CD1c-positive myeloid dendritic cell (primary cell): ENCODE measurements around the gene CANX.
"Not testable (repeated sequence)": the region's sequence is repeated elsewhere in the genome, so short reads cannot be mapped to it uniquely, and the experiment has no call there.

Source experiments
- DNase-seq: peaks from one replicate; pipeline ENCODE4 v3.0.0-alpha.2; 2016; ENCODE audit errors: extremely low spot score

Gene CANX, protein sequence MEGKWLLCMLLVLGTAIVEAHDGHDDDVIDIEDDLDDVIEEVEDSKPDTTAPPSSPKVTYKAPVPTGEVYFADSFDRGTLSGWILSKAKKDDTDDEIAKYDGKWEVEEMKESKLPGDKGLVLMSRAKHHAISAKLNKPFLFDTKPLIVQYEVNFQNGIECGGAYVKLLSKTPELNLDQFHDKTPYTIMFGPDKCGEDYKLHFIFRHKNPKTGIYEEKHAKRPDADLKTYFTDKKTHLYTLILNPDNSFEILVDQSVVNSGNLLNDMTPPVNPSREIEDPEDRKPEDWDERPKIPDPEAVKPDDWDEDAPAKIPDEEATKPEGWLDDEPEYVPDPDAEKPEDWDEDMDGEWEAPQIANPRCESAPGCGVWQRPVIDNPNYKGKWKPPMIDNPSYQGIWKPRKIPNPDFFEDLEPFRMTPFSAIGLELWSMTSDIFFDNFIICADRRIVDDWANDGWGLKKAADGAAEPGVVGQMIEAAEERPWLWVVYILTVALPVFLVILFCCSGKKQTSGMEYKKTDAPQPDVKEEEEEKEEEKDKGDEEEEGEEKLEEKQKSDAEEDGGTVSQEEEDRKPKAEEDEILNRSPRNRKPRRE

GRCh38 chr5:179698935-179699615, at the start of gene CANX:
Gene CANX (plus strand): TSS chr5:179698967. CDS start chr5:179705682, 6,715 bp downstream.
- peak; percentile 37 for DNase-seq

- DNase-seq = not testable (repeated sequence)
Observed at GRCh38 chr5:179649166-179649703, 49.5 kb upstream of the CANX start.

GRCh38 chr5:179650245-179650644, 48.5 kb upstream of the CANX start:
- not testable (repeated sequence) for DNase-seq

- not testable (repeated sequence) for DNase-seq
Observed at GRCh38 chr5:179653135-179653534, 45.6 kb upstream of the CANX start.

- not testable (repeated sequence) for DNase-seq
Observed at GRCh38 chr5:179657302-179658178, 41.2 kb upstream of the CANX start.

DNA sequence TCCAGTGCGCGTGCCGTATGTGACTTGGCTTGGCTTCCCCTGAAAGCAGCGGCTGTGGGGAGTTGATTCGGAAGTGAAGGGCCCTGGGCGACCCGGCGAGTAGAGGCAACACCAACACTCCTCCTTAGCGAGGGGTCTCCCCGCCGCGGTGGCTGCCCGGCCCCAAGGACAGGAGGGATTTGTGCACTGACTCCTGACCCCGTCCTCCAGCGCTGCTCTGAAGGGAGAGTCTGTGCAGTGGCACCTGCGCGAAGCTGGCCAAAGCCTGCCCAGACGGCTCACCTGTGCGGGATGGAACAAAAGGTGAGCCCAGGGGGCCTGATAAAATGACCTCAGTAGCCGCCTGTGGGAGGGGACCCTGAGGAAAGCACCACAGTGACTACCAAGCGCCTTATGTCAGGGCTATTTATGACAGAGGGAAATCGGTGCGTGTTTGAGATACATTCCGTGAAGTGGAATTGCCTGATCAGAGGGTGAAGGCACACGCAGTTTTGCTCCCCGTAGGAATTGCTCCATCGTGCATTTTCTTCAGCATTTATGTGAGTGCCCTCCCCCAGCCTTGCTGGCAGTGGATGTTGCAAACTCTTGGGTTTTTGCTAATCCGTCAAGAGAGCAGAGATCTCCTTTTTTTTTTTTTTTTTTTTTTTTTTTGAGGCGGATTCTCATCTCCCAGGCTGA, 40.4 kb upstream of the CANX start:
- peak; percentile 41 for DNase-seq

GRCh38 chr5:179661647-179662046, 37.1 kb upstream of the CANX start:
- not testable (repeated sequence) for DNase-seq

DNA sequence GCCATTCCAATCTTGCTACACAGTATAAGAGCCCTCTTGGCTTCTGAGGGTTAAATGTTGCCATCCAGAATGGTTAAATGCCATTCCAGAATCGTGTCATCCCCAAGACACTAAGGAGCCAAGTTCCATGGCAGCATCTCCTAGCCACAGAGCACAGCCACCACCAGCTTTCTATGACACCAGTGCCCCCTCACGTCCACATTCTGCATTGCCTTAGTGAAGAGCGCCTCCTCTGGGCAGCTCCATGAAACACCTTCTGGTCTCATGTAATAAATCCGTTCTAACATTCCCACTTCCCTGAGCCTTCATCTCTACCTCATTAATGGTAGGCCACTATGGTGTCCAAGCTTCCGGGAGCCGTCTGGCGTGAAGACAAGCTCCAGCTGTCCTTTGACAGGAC, 30.4 kb upstream of the CANX start:
- DNase-seq = peak; percentile 73

- DNase-seq = peak; percentile 99
Observed at GRCh38 chr5:179678223-179679013, 20.3 kb upstream of the CANX start.

DNA sequence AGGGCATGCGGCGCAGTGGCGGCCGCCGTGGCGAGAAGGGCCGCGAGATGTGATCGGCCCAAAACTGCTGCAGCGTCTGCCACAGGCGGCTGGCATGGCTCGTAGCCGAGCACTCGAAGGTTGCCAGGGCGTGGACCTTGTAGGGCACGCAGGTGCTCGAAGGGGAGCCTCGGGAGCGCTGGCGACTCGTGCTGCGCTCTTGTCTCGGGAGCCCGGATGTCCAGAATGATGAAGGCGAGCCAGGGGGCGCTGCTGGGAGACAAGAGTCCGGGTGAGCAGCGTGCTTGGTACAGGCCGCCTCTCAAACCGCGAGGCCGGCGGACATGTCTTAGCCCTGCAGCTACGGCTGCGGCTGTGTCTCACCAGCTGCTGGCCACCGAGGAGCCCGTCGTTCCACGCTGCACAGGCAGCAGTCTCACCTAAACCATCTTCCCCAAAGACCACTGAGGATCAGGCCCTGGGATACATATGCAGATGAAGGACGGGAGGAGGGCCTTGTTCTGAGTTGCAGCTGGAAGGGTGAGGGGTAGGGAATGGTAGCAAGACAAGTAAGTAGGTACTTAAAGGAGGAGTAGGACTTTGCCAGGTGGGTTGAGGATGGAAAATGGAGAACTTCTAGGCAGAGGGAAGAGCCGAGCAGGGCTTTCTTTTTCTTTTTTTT, 19.6 kb upstream of the CANX start:
- DNase-seq = peak; percentile 50

DNA sequence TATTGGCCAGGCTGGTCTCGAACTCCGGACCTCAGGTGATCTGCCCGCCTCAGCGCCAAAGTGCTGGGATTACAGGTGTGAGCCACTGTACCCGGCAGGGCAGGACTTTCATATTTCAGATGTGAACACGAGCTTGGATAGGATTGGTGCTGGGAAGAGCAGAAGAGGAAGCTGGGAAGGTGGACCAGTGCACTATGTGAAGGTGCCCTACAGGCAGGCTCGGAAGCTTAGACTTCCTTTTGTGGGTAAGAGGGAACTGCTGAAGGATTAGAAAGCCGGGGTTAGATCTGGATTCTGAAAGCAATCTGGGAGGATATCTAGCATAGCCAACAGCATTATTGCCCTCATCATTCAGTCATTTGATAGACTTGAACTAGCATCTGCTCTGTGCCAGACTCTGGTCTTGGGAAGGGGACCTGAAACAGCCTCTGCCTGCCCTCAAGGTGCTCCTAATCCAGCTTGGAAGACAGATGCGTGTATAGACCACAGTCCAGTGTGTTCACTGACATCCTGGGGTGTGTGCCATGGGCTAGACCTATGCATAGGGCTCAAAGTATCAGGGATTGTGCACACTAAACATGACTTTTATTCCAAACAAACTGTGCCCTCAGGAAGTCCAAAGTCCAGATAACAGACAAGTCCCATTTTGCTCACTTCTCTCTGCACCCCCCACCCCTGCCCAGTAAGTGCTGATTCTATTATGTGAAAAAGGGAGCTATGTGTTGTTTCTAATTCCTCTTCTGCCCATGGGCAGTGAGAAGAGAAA, 18.6 kb upstream of the CANX start:
- DNase-seq = peak; percentile 40

- peak; percentile 38 for DNase-seq
Observed at GRCh38 chr5:179680780-179681401, 17.9 kb upstream of the CANX start, which contains the start of gene CBY3. Gene CBY3 (minus strand): TSS chr5:179681034. CDS start chr5:179680918, 116 bp downstream.

- DNase-seq = not testable (repeated sequence)
Observed at GRCh38 chr5:179689212-179689611, 9.6 kb upstream of the CANX start.

DNA sequence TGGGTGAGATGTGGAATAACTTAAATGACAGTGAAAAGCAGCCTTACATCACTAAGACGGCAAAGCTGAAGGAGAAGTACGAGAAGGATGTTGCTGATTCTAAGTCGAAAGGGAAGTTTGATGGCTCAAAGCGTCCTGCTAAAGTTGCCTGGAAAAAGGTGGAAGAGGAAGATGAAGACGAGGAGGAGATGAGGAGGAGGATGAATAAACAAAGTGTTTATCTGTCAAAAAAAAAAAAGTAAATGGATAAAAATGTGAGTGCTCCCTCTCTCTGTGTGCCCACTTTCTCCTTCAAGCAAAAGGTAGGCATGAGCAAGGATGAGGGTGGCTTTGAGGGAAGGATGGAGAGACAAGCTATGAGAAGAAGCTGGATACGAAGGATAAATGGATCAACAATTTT, 4.2 kb upstream of the CANX start:
- DNase-seq = peak; percentile 19

DNA sequence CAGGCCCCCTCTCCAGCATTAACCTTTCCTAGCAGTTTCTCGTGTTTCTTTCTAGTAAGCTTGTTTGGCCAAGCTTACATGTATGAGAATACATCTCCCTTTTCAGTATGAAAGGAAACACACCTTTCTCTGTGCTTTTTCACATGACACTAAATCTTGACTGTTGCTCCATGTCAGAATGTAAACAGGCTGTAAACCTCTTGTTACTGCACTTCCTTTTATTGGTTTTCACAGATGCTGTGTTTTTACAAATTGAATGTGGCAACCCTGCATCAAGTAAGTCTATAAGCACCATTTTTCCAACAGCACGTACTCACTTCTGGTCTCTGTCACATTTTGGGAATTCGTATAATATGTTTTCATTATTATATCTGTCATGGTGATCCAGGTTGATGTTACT, 2.2 kb upstream of the CANX start:
- no peak for DNase-seq

DNA sequence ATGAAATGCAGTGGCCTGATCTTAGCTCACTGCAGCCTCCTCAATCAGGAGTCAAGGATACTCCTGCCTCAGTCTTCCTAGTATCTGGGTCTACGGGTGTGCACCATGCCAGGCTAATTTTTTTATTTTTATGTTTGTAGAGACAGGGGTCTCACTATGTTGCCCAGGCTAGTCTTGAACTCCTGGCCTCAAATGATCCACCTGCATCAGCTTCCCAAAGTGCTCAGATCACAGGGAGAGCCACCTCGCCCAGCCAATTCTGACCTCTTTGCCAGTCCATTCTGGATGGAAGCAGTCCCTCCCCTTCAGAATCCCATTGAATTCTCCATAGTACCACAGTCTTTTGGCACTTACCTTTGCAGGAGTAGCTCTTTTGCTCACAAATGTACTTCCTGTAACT, 1.7 kb upstream of the CANX start:
- no peak for DNase-seq

GRCh38 chr5:179697543-179697942, 1.2 kb upstream of the CANX start:
- not testable (repeated sequence) for DNase-seq
